NCI-H748 treated with DMSO at 0.1 percent for 48 hours (cell line): ENCODE results near the gene C17orf75.
"Not testable (repeated sequence)": the region's sequence is repeated elsewhere in the genome, so short reads cannot be mapped to it uniquely, and the experiment has no call there.

Experiments used
- DNase-seq: peaks from one replicate; lab custom pipeline; 2025; lab: John Stamatoyannopoulos, UW

The C17orf75 gene

GRCh38 chr17:32345951-32346600, 4.1 kb upstream of the C17orf75 start:
- DNase-seq: no peak

GRCh38 chr17:32342603-32343325, 791 bp upstream of the C17orf75 start:
- DNase-seq: no peak

- peak; percentile 11 for DNase-seq
Observed at GRCh38 chr17:32341141-32341856, 674 bp downstream of the C17orf75 start.

- no peak for DNase-seq
Observed at GRCh38 chr17:32335687-32336086, 6.3 kb downstream of the C17orf75 start.

GRCh38 chr17:32335046-32335445, 6.9 kb downstream of the C17orf75 start:
- no peak for DNase-seq

GRCh38 chr17:32333187-32333586, 8.8 kb downstream of the C17orf75 start:
- DNase-seq: no peak

- DNase-seq: no peak
Observed at GRCh38 chr17:32331243-32332040, 10.5 kb downstream of the C17orf75 start.

- DNase-seq: no peak
Observed at GRCh38 chr17:32330147-32330546, 11.8 kb downstream of the C17orf75 start.

- DNase-seq: no peak
Observed at GRCh38 chr17:32327911-32328310, 14.1 kb downstream of the C17orf75 start.

- DNase-seq: no peak
Observed at GRCh38 chr17:32323811-32324491, 18.0 kb downstream of the C17orf75 start.

GRCh38 chr17:32323046-32323445, 18.9 kb downstream of the C17orf75 start:
- DNase-seq: no peak

GRCh38 chr17:32320847-32321246, 21.1 kb downstream of the C17orf75 start:
- DNase-seq: no peak

GRCh38 chr17:32320080-32320479, 21.9 kb downstream of the C17orf75 start:
- not testable (repeated sequence) for DNase-seq

- DNase-seq: peak; percentile 19
Observed at GRCh38 chr17:32319548-32319905, 22.4 kb downstream of the C17orf75 start.

- DNase-seq: no peak
Observed at GRCh38 chr17:32318071-32318470, 23.9 kb downstream of the C17orf75 start.

GRCh38 chr17:32317353-32317752, 24.6 kb downstream of the C17orf75 start:
- no peak for DNase-seq

- not testable (repeated sequence) for DNase-seq
Observed at GRCh38 chr17:32316653-32317052, 25.3 kb downstream of the C17orf75 start.

GRCh38 chr17:32315171-32315570, 26.8 kb downstream of the C17orf75 start:
- no peak for DNase-seq

GRCh38 chr17:32314636-32315035, 27.3 kb downstream of the C17orf75 start:
- no peak for DNase-seq

- no peak for DNase-seq
Observed at GRCh38 chr17:32311028-32311536, 30.9 kb downstream of the C17orf75 start.

- DNase-seq: no peak
Observed at GRCh38 chr17:32307658-32308057, 34.3 kb downstream of the C17orf75 start.
